ENCODE results near the gene HIPK4.

Gene HIPK4

DNA sequence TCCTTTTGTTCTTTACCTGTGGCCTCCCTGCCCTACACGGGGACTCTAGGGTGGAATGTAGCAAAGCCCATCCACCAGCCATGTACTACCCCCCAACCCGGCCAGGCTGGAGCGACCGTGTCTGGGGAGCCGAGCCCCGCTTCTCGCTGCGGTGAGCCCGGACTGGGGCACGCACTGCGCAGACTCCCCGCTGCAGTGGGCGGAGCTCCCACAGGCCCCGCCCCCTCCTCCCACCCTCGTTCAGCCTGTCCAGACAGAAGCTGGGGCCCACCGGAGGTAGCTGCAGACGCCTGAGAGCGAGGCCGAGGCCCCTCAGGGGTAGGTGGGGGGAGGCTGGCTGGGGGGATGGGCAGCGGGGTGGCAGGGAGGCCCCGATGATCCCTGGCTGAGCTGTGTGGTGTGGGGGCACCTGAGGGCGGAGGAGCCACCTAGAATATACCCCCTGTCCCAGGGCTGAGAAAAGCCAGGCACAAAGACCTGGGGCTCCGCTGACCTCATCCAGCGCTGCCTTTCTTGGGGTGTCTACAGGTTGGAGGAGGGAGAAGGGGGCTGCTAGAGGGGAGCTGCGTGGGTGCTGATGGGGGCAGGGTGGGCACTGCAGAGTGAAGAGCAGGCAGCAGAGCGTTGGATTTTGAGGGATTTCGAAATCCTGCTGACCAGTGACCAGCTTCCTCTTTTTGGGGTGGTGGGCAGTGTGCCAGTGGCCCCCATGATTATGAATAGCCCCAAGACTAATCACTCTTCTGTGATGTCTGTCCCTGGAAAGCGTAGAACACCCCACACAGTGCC is 24.2 kb downstream of the HIPK4 start:
- DNase-seq = peak; percentile 59

DNA sequence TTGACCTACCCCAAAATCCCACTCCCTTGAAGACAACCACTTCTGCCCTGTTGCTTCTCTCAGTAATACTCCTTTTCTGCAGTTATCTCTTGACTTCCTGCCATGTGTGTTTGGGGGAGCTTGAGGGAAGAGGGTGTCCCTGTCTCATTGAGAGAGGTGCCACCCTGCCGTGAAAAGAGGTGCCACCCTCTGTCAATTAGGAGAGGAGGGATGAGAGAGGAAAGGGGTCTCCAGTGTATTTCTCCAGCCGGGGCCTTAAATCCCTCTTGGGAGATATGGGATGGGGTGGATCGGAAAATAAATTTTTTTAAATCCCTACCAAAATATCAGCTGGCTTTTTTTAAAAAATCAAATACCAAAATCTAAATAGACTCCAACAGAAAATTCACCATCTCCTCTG is 25.0 kb downstream of the HIPK4 start:
- DNase-seq = no peak

DNA sequence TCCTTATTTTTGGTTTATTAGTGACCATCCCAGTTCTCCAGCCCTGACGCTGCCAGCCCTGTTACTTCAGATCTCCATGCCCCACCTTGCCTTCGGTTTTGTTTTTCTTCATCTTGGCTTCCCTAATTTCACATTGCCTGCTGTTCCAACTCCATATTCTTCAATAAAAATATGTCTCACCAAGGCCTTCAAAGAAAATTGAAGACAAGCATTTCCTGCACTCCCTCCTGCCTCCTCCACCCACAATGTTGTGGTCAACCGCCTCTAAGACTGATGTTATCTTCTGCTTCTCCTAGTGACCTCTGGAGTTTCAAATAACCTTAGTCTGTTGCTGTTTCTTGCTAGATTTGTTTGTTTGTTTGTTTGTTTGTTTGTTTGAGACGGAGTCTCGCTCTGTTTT is 26.9 kb downstream of the HIPK4 start:
- DNase-seq = no peak

DNA sequence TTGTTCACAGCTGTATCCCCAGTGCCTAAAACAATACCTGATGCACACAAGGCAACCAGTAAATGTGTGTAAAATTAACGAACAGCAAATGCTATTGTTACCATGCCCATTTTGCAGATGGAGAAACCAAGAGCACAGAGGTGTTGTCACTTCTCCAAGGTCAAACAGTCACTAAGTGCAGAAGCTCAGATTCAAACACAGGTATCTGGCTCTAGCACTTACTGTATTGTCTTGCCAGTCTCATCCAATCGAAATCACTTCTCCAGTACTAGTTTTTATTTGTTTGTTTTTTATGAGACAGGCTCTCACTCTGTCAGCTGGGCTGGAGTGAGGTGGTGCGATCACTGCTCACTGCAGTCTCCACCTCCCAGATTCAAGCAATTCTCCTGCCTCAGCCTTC is 27.8 kb downstream of the HIPK4 start:
- no peak for DNase-seq

DNA sequence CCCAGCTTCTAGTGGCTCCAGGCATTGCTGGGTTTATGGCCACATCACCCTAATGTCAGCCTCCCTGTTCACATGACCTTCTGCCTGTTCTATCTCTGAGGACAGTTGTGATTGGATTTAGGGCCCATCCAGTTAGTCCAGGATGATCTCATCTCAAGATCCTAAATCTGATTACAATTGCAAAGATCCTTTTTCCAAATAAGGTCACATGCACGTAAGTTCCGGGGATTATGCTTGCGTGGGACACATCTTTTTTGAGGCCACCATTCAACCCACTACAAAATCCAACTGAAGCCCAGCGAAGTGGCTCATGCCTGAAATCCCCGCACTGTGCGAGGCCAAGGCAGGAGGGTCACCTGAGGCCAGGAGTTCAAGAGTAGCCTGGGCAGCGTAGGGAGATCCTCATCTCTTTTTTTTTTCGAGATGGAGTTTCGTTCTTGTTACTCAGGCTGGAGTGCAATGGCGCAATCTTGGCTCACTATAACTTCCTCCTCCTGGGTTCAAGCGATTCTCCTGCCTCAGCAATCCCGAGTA is 29.2 kb downstream of the HIPK4 start:
- no peak for DNase-seq

DNA sequence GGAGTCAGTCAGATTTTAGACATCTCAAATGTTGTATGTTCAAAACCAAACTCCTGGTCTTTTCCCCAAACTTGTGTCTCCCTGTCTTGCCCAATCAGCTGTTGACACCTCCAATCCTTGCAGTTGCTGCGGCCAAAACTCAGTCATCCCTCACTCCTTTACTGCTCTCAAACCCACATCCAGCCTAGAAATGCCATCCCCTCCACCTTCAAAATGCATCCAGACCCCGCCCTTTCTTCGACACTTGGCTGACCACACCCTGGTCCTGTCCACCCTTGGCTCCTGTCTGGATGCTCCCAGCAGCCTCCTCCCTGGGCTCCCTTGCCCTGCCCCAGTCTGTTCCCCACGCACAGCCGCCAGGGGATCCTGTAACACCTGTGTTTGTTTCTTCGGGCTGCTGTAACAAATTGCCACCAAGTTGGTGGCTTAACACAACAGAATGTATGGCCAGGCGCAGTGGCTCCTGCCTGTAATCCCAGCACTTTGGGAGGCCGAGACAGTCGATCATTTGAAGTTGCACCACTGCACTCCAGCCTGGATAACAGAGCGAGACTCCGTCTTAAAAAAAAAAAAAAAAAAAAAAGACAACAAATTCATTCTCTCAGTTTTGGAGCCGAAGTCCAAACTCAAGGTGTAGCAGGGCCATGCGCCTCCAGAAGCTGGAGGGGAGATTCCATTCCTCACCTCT is 29.8 kb downstream of the HIPK4 start:
- DNase-seq = no peak

DNA sequence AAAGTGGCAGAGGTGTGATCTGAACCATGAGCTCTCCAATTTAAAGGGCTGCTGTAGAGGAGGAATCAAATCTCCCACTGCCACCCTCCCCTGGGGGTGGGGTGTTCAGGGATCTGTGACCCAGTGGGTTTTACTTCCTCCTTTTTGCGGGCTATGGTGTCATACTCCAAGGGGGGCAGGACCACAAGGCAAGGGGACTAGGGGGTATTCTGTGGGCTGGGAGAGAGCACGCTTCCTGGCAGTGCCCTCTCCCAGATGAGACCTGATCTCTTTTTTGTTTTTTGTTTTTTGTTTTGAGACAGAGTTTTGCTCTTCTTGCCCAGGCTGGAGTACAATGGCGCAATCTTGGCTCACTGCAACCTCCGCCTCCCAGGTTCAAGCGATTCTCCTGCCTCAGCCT is 31.2 kb downstream of the HIPK4 start:
- DNase-seq = no peak

DNA sequence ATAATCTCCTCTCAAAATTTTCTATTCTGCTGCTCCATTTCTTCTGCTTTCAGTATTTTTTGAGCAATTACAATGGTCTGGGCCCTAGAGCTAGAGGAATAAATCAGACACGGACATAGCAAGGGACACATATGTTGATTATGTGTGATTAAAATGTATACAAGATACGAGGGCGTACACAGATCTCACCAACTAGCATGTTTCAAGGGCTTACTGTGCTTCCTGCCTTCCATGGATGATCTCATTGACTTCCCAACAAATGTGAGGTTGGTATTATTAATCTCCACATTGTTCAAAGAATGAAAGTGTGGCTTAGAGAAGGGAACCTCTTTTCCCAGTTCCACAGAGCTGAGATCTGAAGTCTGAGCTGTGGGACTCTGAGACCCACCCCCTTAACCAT is 32.3 kb downstream of the HIPK4 start:
- peak; percentile 11 for DNase-seq

DNA sequence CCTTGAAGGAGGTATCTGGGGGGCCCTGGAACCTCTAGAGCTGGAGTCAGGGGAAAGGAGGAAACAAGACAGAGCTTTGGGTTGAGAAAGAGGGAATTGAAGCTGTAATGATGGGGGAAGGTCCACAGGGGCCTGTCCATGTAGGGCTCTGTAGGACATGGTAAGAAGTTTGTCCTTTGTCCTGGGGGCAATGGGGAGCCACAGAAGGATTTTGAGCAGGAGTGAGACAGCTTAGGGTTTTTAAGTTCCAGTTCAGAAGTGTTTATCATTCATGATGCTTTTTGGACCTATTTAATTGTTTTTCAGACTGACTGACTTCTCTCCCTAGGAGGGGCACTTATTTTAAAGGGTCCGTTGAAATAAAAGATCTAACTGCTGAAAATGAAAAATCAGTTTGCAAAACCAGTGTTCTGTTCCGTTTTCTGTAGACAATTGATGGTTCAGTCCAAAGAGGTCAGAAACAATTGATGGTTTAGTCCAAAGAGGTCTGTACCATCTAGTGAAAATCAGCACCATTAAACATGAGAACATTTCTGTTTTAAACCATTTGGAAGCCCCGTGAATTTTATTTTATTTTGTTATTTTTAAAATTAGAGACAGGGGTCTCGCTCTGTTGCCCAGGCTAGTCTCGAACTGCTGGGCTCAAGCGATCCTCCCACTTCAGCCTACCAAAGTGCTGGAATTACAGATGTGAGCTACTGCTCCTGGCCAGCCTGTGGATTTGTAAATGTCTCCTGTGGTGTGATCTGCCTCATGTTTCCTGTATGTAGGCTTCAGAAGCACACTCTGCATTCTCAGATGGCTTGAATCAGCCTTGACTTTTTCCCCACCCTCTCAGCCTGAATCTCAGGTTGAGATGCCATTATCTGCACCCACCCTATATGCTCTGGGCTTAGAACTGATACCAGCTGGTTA is 33.0 kb downstream of the HIPK4 start:
- DNase-seq = peak; percentile 16

DNA sequence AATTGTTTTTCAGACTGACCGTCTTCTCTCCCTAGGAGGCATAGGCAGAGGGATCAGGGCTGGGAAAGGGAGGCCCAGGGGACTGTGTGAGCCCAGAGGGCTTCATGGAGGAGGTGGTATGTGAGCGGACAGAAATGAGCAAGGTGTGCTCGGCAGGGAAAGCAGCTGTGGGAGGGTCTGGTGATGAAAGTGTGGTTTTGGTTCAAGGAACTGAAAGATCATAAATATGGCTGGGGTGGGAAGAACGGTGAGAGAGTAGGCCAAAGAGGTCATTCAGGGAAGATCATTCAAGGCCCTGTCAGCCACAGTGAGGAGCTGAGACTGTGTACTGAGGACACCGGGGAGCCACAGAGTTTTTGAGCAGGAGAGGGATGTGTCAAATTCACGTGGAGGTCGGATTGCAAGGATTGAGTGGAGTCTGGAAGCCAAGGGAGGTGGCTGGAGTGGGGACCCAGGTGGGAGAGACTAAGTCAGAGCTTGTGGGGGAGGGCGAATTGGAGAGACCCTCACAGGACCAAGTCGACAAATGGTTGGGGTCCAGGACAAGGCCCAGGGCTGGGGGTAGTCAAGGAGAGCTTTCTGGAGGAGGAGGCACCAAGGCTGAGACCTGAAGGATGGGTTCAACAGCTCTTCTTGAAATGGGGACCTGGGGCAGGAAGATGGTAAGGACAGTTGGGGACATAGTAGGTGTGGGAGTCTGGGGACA is 33.9 kb downstream of the HIPK4 start:
- DNase-seq = no peak

DNA sequence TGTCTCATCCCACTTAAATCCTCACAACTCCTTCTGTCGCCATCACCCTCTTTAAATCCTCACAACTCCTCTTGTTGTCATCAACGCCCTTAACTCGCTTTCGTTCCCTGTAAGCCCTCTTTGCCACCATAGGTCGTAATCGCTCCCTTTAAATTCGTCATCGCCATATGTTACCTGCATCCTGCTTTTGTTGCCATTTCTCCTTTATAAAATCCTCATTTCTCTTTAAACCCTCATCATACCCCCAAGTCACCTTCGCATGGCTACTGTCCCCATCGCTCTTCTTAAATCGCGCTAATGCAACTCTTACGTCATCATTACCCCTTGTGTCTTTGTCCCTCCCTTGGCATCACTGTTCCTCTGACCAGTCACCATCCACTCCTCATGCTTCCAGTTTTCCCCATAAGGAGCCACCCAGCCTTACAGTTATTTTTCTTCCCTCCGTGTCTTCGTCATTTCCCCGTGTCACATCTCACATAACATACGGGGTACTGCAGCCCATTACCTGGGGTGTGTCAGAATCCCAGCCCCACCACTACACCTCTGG is 40.9 kb downstream of the HIPK4 start:
- peak; percentile 59 for DNase-seq

DNA sequence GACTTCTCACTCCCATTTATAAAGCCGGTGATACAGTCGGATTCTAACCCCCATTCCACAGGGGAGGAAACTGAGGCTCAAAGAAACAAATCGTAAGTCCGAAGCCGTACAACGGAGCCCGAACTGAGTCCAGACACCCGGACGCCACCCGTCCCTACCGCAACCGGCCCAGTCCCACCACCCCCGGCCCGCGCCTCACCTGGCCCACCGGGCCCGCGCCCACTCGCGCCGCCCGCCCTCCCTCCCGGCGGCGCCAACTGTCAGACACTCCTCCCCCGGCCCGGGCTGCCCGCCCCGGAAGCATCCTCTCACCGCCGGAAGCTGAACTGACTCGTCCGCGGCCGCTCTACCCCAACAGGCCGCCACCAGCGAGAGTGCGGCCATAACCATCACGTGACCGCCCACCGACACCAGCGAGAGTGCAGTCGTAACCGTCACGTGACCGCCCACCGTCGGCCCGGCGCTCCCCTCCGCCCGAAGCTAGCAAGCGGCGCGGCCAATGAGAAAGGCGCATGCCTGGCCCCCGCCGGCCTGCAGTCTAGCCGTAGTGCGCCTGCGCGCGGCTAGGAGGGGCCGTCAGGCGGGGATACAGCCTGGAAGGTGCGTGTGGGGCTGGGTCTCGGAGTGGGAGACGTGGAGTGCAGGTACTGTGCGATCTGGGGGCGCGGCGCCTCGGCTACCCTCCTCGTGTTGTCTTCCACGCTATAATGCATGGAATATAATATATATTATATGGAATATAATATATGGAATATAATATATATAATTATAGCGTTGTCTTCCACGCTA is 41.7 kb downstream of the HIPK4 start, which contains the start of the genes C19orf47 and PLD3:
TSS of gene C19orf47 (minus strand) at position 273 of the 789 bp plus-strand sequence. CDS start 6,540 bp downstream, outside the sequence.
TSS of gene PLD3 (plus strand) at position 571 of the 789 bp plus-strand sequence. CDS start 17,789 bp downstream, outside the sequence.
- peak; percentile 99 for DNase-seq

DNA sequence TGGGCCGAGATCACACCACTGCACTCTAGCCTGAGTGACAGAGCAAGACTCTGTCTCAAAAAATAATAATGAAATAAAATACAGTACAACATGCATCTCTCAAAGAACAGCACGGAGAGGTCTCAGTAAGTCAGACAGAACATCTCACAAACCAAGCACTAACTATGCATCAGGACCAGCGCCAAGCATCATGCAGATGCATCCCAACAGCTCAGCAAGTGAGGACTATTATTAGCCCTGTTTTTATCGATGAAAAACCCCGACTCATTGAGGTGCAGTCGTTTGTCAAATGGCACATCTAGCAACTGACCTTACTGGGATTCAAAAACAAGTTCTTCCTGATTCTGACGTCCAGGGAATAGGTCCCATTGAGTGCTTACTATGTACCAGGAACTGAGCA is 45.6 kb downstream of the HIPK4 start:
- no peak for DNase-seq

DNA sequence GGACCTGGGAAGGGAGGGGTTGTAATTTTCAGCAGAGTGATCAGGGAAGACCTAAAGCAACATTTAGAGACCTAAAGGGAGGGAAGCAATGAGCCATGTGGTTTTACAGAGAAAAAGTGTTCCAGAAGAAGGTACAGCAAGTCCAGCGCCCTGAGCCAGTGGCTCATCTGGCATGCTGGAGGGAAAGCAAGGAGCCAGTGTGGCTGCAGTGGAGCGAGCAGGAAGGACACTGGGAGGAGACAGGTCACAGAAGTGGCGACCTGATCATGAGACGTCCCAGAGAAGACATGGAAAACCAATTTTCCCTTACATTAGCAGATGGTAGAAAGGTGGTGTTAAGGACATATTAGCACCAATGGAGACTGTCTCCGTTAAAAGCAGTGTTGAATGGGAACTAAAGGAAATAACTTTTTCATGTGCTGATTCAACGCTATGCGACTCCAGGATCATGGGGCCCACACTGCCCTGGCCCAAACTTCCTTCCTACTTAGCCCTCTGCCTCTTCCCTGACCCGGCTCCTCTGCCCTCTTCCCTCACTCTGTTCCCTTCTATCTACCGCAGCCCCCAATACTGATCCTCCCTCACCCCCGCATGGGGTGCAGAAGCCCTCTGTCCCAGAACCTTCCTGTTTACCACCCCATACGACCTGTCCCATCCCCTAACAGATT is 47.2 kb downstream of the HIPK4 start:
- no peak for DNase-seq

DNA sequence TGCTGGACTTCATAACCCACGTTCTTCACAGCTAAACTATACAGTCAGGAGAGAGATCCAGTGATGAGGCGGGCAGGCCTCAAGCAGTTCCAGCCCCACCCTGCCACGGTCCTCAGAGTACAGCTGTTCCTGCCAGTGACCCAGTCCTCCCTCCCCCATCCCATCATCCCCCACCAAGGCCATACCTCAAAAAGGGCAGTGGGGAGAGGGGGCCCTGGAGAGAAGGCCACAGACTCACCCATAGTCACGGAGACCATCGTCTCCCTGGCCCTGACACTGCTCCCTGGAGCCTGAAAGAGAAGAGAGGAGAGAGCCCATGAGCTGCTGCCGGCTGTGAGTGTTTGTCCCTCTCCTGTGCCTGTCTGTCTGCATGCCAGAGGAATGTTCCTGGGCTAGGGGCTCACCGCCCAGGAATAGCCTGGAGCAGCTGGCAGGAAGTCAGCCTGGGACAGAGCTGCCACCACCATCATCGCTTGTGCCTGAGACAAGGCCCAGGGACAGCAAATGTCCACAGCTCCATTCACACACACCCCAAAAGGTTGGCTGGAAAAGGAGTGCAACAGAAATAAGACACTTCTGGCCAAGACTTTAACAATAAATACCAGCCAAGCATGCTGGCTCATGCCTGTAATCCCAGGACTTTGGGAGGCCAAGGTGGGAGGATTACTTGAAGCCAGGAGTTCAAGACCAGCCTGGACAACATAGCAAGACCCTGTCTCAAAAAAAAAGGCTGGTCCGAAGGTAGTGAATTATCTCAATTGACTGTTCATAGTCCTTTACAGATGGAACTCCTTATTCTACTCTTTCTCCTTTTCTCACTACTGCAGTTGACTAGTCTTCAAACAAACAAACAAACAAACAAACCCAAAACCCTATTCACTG is 48.1 kb downstream of the HIPK4 start:
- no peak for DNase-seq

DNA sequence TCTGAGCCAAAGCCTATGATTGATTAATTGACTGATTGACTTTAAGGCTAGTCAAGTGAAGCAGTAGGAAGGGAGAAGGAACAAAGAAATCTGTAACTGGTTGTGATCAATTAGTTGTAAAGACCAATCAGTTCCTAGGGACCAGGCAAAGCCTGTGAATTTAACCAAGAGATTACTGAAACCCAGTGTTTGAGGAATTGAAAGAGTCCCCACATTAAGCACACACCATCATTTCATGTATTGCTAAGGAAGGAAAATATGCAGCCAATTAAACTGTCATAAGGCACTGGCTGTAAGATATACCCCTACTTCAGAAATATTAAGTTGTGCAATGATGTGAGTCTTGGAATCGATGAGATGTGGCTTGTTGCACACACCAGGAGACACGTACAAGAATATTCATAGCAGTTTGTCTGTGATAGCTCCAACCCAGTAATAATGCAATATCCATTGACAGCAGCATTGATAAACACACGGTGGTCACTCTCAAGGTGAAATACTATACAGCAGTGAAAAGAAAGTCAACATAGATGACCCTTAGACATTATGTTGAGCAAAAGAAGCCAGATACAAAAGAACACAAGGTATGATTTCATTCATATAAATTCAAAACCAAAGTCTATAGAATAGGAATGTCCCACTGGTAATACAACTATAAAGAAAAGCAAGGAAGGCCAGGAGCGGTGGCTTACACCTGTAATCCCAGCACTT is 50.8 kb downstream of the HIPK4 start:
- no peak for DNase-seq

DNA sequence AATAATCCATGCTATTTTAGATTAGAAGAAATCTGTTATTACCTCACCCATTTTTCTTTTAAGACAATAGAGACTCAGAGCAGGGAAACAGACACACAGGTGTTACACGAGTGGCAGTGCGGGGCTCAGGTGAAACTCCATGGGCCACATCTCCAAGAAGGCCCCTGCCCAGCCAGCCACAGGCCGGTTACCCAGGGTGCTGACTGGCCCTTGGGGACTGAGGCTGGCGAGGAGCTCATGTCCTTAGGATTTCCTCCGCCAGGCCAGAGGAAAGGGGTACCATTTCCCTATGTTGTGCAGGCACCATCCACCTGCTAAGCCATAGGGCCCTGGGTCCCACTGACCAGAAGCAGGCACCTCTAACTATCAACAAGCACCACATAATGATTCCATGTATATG is 52.4 kb downstream of the HIPK4 start:
- no peak for DNase-seq

DNA sequence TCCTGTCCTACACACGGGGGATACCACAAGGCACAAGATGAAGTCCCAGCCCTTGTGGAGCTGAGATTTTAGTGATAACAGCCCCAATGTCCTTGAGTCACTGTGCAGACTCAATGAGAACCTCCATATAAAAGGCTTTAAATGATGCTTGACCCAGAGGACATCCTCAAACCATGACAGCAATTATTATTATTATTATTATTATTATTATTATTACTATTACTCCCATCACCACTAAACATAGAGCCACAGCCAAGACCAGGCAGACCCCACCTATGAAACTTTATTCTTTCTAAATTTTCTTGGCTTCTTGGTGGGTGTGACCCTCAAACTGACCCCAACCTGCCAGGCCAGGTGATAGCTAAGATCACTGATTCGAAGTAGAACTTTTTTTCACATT is 52.9 kb downstream of the HIPK4 start:
- DNase-seq = no peak

DNA sequence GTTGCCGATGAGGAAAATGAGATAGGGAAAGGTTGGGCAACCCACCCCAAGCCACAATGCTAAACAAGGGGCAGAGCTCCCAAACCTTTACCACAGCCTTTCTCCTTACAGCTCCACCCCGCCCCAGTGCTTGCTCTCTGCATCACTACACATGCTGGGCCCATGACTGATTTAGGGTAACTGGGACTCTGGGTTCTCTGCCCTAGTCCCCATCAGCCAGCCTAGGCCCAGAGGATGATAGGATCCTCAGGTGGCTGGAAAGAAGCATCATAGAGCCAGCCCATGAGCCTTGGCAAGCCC is 53.4 kb downstream of the HIPK4 start:
- DNase-seq = no peak
